Ovary (tissue), 3 donors: ENCODE results near the gene HSDL2.

ENCODE experiments used
- CTCF ChIP-seq, 3 donors: fragments of 450-650 bp in 2 of 3; fragments of 200-600 bp in 1 of 3; IDR thresholded peaks; one replicate each; pipeline versions ENCODE4 v1.5.1 to v1.8.0; 2016 to 2022; ENCODE audit warnings: antibody characterized with exemption in 3 of 3, mild to moderate bottlenecking in 1 of 3
- EP300 ChIP-seq: sonication (generic); formaldehyde crosslinking; IDR thresholded peaks from one replicate; pipeline ENCODE4 v1.6.1; 2017; ENCODE audit warnings: antibody characterized with exemption
- POLR2A ChIP-seq: fragments of 450-650 bp; IDR thresholded peaks from one replicate; pipeline ENCODE4 v1.6.1; 2017; ENCODE audit warnings: antibody characterized with exemption, mild to moderate bottlenecking, moderate library complexity
- donor health status: DM: no; HTN: no; CAD: no.

DNA sequence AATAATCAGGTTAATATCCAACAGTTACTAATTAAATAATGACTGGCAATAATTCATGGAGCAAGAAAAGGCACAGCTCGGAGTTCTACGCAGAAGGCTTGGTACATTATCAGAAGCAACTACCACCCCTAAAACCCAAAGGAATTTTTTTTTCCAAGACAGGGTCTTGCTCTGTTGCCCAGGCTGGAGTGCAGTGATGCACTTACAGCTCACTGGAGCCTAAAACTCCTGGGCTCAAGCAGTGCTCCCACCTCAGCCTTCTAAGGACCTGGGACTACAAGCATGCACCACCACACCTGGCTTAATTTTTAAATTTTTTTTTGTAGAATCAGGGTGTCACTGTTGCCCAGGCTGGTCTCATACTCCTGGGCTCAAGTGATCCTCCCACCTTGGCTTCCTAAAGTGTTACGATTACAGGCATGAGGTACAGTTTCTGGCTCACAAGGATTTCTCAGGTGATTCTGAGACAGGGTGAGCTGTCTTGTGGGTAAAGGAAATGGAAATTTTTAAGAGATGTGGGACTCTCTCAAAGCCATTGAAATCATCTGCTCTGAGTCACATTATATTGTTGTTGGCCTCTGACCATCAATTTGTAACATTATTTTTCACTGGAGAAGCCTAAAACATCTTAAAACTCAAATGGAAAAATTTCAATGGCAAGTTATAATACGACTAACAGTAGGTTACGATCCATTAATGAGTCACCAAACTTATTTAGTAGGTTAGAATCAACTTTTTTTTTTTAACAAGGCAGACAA lies 19.7 kb upstream of the HSDL2 start:
- TF ChIP-seq CTCF (IDR thresholded peaks at IDR 0.05) = no peak
- no peak for TF ChIP-seq EP300
- TF ChIP-seq POLR2A = no peak
